Lower leg skin (tissue), 4 donors: Measurements from ENCODE around the gene HIF3A. TPM values are rescaled to one million over a fixed set of nuclear protein-coding genes. Genes with fewer than 3 reads are reported as not detected.

ENCODE experiments used
- DNase-seq, 2 donors: peaks; one replicate each; pipeline ENCODE4 v3.0.0-alpha.2; 2019; ENCODE audit warnings: low spot score in 2 of 2
- H3K4me3 ChIP-seq: fragments of 200-600 bp; sonication (generic); 2 replicates; pipeline ENCODE4 v1.5.1; 2017; ENCODE audit warnings: mild to moderate bottlenecking, low read depth; ENCODE audit not compliant: poor library complexity, severe bottlenecking
- CTCF ChIP-seq, 3 donors: fragments of 450-650 bp; IDR thresholded peaks; one replicate each; pipeline ENCODE4 v1.5.1; 2016; ENCODE audit warnings: antibody characterized with exemption in 3 of 3, mild to moderate bottlenecking in 3 of 3, moderate library complexity in 2 of 3
- POLR2A ChIP-seq, 2 donors: fragments of 450-650 bp; IDR thresholded peaks; one replicate each; pipeline ENCODE4 v1.6.1; 2016 to 2017; ENCODE audit warnings: antibody characterized with exemption in 2 of 2, mild to moderate bottlenecking in 1 of 2, moderate library complexity in 1 of 2
- WGBS, 2 donors: methylation state at CpG; one replicate each; pipeline ENCODE4 v1.1.5; 2018; 5-methylcytosine and 5-hydroxymethylcytosine counted together
- intact Hi-C: fragments of 100-400 bp; cut with DNase I; formaldehyde crosslinking; loops from one replicate; pipeline ENCODE4 v1.15.0; 2023; ENCODE audit warnings: low total_unique reads
- total RNA-seq, 4 donors: library from RNA; depleted of rRNA; stranded (reverse); fragments of >200 nt; gene quantifications; one replicate each; pipeline ENCODE4 v1.1.0, GENCODE V29; 2016

The HIF3A gene
- total RNA-seq, 4 donors from 2014 or later, result 7.7 to 28.3 (median 16.6) TPM

- 9 to 10% methylated on average over 7 of the region's 7 CpGs for WGBS, 2 donors
- intact Hi-C loops, result no loop called here
- no peak for DNase-seq
- H3K4me3 ChIP-seq, result peak overlapping the region; percentile 19
- no peak for TF ChIP-seq CTCF (IDR thresholded peaks at IDR 0.05)
- no peak for TF ChIP-seq POLR2A (IDR thresholded peaks at IDR 0.05)
Observed at GRCh38 chr19:46298479-46299003, 1.7 kb downstream of the HIF3A start.

- 7 to 8% methylated on average over 7 to 11 of the region's 11 CpGs for WGBS, 2 donors
- no peak overlapping the region for H3K4me3 ChIP-seq
- TF ChIP-seq CTCF (IDR thresholded peaks at IDR 0.05) (no peak), POLR2A (IDR thresholded peaks at IDR 0.05) (no peak)
- intact Hi-C loops, result no loop called here
- peak; percentile 92 to 99 for DNase-seq
Observed at GRCh38 chr19:46299004-46299509, 2.2 kb downstream of the HIF3A start.

GRCh38 chr19:46299695-46300094 lies 2.9 kb downstream of the HIF3A start:
- no peak overlapping the region for H3K4me3 ChIP-seq
- no peak for DNase-seq
- TF ChIP-seq POLR2A (IDR thresholded peaks at IDR 0.05), result no peak
- TF ChIP-seq CTCF (IDR thresholded peaks at IDR 0.05), result no peak
- intact Hi-C loops, result no loop called here
- 65 to 70% methylated on average over 7 of the region's 7 CpGs for WGBS, 2 donors

GRCh38 chr19:46303322-46303690 lies 6.5 kb downstream of the HIF3A start:
- no peak for TF ChIP-seq POLR2A (IDR thresholded peaks at IDR 0.05)
- TF ChIP-seq CTCF (IDR thresholded peaks at IDR 0.05), result no peak
- DNase-seq, result no peak
- 81 to 86% methylated on average over 9 to 10 of the region's 10 CpGs for WGBS, 2 donors
- intact Hi-C loops, result no loop called here
- no peak overlapping the region for H3K4me3 ChIP-seq

GRCh38 chr19:46303691-46304397 lies 7.0 kb downstream of the HIF3A start:
- WGBS, 2 donors, result 46 to 51% methylated on average over 49 to 51 of the region's 56 CpGs
- no peak for TF ChIP-seq POLR2A (IDR thresholded peaks at IDR 0.05)
- TF ChIP-seq CTCF (IDR thresholded peaks at IDR 0.05), result no peak
- intact Hi-C loops, result no loop called here
- H3K4me3 ChIP-seq, result no peak overlapping the region
- peak; percentile 50 to 92 for DNase-seq
